GM21447 (cell line): Measurements from ENCODE around the gene GRIA4.
"Not testable (repeated sequence)": the region's sequence is repeated elsewhere in the genome, so short reads cannot be mapped to it uniquely, and the experiment has no call there.

Experiments
- ATAC-seq: cut with Tn5 transposase; IDR thresholded peaks from one replicate; pipeline ENCODE4 v1.9.1; 2021; ENCODE audit not compliant: unreplicated experiment

The GRIA4 gene

DNA sequence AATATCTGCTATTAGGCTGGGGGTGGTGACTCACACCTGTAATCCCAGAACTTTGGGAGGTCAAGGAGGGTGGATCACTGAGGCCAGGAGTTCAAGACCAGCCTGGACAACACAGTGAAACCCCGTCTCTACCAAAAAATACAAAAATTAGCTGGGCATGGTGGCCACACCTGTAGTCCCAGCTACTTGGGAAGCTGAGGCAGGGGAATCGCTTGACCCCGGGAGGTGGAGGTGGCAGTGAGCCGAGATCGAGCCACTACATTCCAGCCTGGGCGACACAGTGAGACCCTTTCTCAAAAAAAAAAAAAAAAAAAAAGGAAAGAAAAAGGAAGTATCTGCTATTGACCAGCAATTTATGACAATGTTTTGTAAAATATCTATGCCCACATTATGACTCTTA, 176.0 kb downstream of the GRIA4 start:
- not testable (repeated sequence) for ATAC-seq

GRCh38 chr11:105786741-105787140, 176.9 kb downstream of the GRIA4 start:
- ATAC-seq: no peak

DNA sequence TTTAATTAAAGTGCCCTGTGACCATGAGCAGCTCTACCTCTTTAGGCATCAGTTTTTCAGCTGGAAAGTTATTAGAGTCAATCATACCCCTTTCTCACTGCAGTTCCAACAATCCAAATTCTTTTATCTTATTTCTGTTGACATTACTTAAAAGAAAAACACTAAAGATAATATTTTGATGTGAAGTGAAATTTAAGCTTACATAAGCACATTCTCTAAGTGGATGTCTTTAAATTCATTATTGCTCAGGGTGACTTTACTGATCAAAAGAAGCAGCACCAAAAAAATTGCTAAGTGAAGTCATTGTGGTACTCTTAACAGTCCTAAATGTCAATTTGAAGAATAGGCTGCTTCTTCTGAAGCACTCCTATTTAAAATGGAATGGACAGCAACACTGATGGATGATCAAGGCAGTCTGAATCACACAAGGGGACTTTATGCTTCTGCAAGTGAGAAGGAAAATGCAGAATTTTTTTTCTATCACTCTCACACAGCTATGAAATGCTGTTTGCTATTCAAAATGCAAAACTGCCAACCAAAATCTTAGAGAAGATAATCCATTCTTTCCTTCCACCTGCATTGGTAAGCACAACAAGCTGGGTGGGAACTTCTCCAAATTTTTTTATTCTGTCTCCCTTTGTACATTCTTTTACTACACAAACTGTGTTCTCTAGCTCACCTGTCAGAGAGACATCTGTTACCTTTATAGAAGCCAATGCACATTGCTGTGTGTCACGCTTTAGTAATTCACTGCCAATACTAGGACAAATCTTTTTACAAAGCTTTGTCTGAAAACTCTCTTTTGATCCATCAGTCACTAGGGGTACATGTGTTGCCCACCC, 179.9 kb downstream of the GRIA4 start:
- ATAC-seq: no peak

DNA sequence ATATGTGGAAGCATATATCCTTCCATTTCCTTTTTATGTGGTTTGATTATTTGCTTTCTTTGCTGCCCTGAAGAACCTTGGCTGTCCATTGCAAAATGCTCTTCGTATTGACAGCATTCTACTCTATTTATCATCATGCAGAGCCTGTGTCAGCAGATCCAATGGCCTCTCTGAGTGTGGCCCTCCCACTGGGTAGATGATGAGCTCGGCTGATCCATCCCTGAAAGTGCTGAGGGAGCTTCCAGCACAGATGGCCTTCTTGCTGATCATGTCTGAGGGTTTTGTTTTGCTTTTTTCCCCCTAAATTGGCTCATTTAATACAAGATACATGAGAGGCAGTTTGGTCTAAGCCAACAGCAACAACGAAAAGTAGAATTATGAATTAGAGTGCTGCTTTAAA, 181.0 kb downstream of the GRIA4 start:
- no peak for ATAC-seq

- no peak for ATAC-seq
These were observed 183.2 kb downstream of the GRIA4 start for GRCh38 chr11:105793092-105793491.

DNA sequence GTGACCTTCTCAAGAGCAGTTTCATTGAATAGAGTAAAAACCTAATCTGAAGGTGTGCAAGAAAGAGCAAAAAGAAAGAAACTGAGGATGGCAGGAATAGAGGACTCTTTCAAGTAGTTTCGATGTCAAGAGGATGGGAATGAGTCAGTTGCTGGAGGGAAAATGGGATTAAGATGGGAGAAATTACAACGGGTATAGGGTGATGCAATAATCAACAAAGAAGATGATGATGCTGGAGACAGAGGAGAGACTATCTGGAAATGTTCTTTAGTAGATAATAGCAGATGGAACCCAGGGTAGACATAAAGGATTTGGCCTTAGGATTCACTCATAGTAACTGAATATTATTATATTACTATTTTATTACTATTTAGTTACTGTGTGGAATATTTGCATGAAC, 189.4 kb downstream of the GRIA4 start:
- no peak for ATAC-seq

GRCh38 chr11:105799728-105800462, 190.0 kb downstream of the GRIA4 start:
- no peak for ATAC-seq

DNA sequence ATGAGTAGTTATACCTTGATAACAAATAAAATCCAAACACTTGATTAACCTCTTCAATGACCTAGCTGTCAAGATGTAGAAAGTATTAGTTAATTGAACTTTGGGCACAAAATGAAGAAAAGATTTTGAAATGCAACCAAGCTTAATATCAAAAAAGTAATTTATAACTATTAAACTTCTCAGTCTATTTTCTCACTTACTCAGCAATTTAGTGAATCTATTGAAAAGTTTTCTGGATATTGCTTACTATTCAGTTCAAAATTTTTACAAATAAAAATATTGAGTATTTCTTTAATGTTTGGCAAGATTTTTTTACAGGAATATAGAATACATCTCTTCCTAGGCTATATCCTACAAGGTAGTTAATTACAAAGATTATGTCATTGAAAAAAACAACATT, 192.5 kb downstream of the GRIA4 start:
- no peak for ATAC-seq

DNA sequence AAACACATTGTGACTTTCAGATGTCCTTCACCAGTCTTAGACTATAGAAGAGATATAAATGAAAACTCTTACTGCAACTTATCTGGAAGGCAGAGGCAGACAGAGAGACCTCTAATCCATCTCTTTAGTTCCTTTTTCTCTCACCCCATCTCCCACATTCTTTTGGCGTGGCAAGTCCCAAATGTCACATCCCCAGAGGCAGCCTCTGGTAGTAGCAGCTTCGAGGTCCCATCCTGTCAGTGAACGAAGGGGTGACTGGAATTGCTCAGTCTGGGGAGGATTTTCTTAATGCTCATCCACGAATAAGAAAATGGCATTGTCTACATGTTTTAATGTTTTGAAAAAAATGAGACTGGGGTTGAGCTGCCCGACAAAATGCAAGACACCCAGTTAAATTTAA, 201.4 kb downstream of the GRIA4 start:
- ATAC-seq: no peak

- no peak for ATAC-seq
These were observed 211.5 kb downstream of the GRIA4 start for GRCh38 chr11:105821372-105821771.

GRCh38 chr11:105821781-105822180, 211.9 kb downstream of the GRIA4 start:
- no peak for ATAC-seq

DNA sequence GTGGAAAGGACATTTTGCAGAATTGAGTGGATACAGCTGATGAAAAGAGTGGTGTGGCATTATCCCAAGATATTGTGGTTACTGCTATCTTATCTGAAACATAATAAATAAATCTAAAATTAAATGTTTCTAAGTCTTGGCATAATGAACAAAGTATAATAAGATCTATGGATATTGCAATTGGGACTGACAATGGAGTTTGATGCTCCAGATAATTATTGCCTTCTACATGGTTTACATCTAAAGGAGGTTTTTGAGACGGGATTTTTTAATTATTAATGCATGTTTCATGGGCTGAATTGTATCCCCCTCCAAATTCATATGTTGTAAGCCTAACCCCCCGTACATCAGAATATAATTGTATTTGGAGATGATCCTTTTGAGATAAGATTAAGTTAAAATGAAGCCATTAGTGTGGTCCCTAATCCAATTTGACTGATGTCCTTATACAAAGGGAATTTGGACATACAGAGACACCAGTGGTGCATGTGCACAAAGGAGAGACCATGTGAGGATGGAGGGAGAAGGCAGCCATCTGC, 213.7 kb downstream of the GRIA4 start:
- no peak for ATAC-seq

- no peak for ATAC-seq
These were observed 214.7 kb downstream of the GRIA4 start for GRCh38 chr11:105824457-105825013.

- ATAC-seq: no peak
These were observed 215.3 kb downstream of the GRIA4 start for GRCh38 chr11:105825141-105825540.

DNA sequence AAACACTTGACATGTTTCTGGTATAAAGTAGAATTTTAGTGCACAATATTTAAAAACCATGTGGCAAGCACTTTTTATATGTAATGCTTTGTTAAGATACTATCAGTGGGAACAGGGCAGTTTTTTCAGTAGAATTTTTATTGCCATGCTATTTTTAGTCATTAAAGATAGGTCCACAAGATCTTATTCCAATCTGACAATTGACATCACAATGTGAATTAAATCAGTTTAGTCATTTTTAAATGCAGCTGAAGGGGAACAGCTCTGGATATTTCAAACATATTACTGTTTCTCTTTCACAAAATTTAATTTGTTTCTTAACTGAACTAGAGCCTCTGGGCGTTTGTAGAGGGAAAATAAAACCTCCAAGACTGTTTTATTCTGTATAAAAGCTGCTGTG, 218.0 kb downstream of the GRIA4 start:
- no peak for ATAC-seq

- peak; percentile 98 for ATAC-seq
These were observed 219.2 kb downstream of the GRIA4 start for GRCh38 chr11:105829084-105829483.

DNA sequence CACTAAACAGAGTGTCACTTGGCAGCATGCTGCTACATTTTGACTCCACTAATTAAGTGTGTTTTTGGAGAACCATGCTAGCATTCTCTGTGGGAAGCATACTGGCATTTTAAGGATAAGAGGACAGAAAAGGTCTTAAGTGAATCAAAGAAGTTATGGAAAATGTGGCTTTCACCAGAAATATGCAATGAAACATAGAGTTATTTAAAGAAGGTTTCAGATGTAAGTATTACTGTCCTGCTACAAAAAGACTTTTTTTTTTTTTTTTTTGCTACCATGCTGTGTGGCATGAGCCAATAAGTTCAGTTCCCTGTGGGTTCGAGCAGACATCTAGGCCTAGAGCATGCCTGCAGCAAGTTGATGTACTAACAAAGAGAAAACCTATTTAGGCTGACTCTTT, 224.6 kb downstream of the GRIA4 start:
- ATAC-seq: no peak

DNA sequence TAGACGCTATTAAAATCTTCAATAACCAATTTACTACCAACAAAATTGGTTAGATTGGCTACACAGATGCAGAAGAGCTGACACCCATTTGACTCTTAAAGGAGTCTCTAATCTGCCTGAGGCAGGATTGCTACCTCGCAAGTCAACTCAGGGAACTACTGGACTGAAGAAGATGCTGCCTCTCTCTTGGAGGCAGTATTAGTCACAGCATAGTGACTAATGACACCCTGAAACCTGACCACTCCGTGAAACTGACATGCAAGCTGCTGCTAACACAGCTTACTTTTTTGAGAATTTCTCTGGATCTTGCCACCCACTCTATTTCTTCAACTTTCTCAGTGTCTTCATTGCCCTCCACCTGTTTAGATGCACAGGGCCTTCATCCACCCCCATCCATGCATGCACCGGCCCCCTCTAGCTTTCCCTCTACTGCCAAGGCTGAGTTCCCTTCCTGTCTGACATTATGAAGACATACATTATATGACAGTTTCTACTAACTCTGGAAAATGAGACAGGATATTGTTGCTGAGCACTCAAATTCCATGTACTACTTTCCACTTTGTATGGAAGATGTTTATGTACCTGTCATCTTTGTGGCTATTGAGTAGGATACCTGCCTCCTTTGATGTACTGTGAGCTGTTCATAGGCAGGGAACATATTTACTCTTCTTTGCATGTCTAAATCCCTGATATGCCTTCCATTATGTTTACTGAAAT, 229.0 kb downstream of the GRIA4 start:
- no peak for ATAC-seq

GRCh38 chr11:105840391-105840790, 230.5 kb downstream of the GRIA4 start:
- no peak for ATAC-seq

DNA sequence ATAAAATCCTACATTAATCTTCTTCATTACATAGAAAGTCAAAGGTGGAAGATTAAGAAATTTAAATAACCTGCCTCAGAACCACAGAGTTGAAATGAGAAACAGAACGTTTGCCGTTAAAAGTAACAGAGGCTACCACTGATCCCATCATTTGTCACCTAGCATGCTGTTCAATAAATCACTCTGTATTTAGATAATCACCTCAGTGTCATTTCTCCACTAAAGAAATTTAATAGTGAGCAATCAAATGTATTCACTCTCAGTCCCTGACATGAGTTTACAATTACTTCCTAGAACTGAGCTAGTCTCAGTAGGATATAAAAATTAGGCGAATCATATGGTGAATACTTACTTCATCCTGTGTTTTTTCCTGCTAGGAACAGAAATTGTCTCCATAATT, 242.5 kb downstream of the GRIA4 start:
- no peak for ATAC-seq

DNA sequence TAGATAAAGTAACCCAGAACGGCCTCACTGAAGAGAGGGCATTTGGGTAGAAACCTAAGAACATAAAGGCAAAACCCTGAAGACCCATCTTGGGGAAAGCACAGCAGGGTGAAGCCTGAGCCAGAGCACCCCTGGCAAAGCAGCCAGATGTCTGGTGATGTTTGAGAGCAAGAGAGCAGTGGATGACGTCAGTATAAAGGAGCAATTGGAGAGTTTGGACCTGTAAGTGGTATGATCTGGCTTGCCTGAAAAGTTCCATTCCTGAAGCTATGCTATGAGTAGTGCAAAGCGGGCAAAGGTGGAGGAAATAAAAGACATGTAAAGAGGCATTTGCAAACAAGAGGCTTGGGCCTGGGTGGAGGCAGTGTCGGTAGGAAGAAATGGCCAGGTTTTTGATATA, 244.4 kb downstream of the GRIA4 start:
- ATAC-seq: no peak
